Tongue (tissue), 2 donors: ENCODE measurements around the gene CBX8. TPM values are rescaled to one million over a fixed set of nuclear protein-coding genes. Genes with fewer than 3 reads are reported as not detected.
"Not testable (repeated sequence)": the region's sequence is repeated elsewhere in the genome, so short reads cannot be mapped to it uniquely, and the experiment has no call there.

Experiments used
- DNase-seq: peaks from one replicate; pipeline ENCODE4 v3.0.0-alpha.2; 2015
- total RNA-seq: library from RNA; depleted of rRNA; stranded (reverse); fragments of >200 nt; gene quantifications from one replicate; pipeline ENCODE4 v1.2.3, GENCODE V29; 2014

Gene CBX8
- total RNA-seq, 1 donor from 2014 or later = 6.5 TPM

DNA sequence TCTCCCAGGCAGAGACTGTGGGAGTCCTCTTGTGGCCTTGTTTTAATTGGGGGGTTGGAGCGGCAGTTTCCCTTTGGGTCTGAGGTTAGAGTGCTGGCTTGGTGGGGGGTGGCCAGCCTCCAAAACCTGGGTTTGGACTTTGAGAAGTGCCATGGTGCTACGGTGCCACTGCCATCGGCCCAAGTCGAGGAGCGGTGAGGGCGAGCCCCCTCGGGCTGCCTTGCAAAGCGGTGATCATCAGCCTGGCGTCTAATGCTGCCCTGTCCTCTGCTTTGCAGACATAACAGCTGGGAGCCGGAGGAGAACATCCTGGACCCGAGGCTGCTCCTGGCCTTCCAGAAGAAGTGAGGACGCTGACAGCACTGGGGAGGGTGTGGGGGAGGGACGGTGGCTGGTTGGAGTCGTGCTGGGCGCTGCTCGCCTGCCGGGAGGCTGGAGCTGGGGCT, 17.8 kb downstream of the CBX8 start:
- DNase-seq = no peak

DNA sequence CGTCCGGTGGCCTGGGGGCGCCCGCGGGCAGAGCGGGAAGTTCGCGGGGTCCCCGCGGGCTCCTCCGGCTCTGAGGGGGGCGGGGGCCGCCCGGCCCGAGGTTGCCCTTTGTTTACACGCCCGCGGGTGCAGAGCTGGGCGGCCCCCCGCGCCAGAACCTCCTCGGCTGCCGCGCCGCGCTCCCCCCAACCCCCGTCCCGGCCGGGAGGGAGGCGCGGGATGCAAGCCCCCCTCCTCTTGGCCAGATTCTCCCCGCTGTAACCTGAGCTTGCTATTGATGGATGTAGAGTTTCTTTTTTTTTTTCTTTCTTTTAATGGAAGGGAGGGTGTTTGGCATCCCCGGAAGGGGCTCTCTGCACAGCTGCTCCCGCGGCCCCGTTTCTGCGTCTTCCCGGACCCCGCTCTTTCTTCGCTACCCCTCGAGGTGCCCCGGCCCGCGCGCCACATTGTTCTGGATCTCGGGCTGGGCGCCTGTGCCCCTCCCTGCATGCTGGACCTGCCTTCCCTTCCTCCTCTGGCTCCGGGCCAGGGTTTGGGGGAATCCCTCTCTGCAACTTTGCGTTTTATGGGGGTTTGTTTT, 18.3 kb downstream of the CBX8 start:
- DNase-seq = peak; percentile 65

DNA sequence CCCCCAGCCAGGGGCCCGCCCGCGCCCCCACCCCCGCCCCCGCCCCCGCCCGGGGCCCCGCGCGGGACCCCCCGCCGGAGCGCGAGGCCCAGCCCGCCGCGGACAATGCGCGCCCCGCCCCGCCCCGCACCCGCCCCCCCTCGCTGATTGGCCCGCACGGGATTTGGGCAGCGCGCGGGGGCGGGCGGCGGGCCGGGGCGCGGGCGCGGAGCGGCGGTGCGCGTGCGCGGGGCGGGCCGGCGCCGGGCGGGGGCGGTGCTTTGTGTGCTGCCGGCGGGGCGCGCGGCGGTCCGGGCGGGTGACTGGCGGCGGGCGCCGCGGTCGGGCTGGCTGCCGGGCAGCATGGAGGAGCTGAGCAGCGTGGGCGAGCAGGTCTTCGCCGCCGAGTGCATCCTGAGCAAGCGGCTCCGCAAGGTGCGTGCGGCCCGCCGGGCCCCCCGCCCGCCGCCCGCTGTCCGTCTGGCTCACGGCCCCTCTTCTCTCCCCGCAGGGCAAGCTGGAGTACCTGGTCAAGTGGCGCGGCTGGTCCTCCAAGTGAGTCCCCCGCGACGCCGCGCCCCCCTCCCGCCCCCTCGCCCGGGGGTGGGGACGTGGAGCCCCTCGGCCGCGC, 18.9 kb downstream of the CBX8 start, which contains the start of gene CBX2:
Gene CBX2 (plus strand): TSS at position 255 of the 610 bp plus-strand sequence. CDS start 88 bp downstream, at position 343.
- DNase-seq = peak; percentile 92

DNA sequence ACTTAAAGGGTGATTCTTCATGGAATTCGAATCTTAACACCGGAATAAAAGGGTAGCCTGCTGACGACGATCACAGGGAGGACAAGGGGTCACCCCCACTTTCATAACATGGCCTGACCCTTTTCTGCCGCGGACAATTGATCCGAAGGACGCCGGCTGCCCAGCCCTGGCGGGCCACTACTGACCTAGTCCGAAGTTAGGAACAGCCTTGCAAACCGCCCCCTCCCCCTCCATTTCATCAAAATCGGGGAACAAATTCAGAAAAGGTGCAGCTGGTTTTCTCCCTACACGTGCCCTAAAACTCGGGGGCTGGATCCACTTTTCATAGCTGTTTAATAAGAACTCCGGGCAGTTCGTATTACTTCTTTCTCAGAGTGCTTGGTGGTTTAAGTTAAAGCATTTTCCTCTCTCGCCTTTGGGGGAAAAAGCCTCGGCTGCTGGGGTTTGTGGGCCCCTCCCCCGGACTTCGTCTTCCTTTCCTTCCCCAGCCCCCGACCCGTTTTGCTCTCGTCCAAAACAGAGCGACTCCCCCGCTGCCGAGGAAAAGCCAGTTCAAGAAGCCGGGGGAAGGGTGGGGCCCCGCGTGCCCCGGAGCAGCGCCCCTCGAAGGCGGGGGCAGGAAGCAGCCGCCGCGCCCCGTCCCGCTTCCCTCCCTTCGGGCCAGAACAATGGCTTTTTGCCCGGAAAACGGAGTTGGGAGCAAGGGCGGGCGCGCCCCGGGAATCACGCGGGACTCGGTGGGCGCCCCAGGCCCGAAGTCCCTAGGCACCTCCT, 19.6 kb downstream of the CBX8 start:
- peak; percentile 83 for DNase-seq

DNA sequence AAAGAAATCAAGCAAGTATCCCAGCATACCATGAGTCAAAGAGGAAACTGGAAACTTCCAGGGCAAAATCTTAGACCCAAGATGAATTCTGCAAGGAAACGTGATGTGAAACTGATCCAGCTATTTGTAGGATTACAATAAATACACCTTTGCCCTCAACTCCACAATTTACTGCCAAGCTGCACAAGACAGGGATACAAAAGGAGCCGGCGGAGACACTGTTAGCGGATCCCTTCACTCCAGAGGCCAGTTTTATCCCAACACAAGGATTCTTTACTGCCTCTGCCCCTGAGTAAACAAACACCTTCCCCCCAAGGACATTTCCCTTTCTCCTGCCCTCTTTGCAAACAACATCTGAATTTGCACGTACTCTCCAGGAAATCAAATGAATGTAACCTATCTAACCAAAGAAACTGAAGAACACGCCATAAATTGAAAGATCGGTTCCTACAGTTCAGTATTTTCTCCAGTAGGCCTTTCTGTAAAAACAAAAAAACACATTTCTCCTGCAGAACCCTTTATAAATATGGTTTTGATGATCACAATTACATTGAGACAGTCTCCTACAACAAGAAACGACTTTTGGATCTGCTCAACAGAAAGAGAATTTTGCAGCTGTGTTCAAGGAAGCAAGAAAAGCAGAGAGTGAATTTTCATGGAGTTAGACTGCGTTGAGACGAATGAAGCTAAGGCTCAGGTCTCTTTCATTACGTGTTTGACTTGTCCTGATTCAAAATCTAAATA, 20.3 kb downstream of the CBX8 start:
- peak; percentile 38 for DNase-seq

DNA sequence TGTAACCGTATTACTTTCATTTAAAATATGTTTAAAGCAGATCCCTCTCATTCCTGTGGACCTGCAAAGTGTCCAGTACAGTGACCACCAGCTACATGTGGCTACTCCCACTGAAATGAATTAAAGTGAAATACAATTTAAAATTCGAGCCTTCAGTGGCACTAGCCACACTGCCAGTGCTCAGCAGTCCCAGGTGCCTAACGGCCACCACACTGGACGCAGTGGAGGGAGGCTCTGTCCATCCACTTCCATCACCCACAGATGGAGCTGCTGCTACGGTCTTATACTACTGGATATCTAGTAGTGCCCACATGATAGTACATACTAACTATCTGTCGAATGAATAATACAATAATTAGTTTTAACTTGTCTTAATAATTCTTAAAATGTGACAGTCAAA, 21.2 kb downstream of the CBX8 start:
- DNase-seq = no peak

DNA sequence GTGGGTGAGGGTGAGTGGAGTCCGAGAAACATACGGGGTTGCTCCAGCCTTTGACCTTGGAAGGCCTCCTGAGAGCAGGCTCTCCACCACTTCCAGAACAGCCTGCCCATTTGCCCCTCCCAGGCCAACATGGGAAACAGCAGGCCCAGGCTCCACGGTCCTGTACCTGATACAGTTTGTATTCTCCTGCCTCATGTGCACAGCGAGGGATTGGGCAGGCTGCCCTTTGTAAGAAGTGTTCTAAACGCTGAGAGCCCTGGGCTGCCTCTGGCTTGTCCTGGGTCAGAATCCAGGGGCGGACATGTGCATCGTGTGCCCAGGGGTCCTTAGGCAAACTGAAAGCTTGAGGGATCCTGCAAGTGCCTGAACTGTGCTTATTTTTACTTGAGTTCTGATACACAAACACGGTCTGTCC, 22.3 kb downstream of the CBX8 start:
- no peak for DNase-seq

DNA sequence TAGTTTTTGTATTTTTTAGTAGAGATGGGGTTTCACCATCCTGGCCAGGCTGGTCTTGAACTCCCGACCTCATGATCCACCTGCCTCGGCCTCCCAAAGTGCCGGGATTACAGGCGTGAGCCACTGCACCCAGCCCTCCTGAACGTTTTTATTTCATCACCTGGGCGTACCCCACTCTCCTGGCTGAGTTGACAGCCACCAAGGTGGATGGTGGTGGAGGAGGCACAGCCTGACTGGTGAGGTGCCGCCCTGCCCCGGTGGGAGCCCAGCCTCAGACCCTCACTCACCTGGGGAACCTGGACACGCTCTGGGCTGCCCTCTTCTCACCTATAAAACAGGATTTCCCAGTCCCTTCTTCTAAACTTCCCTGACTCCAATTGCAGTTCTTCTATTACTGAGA, 24.2 kb downstream of the CBX8 start:
- not testable (repeated sequence) for DNase-seq

DNA sequence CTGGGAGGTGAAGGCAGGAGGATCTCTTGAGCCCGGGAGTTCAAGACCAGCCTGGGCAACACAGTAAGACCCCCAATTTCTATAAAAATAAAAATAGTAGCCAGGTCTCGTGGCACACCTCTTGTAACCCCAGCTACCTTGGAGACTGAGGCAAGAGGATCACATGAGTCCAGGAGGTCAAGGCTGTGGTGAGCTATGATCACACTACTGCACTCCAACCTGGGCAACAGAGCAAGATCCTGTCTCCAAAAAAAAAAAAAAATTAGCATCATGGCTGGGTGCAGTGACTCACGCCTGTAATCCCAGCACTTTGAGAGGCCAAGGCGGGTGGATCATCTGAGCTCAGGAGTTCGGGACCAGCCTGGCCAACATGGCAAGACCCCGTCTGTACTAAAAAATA, 25.6 kb downstream of the CBX8 start:
- no peak for DNase-seq

DNA sequence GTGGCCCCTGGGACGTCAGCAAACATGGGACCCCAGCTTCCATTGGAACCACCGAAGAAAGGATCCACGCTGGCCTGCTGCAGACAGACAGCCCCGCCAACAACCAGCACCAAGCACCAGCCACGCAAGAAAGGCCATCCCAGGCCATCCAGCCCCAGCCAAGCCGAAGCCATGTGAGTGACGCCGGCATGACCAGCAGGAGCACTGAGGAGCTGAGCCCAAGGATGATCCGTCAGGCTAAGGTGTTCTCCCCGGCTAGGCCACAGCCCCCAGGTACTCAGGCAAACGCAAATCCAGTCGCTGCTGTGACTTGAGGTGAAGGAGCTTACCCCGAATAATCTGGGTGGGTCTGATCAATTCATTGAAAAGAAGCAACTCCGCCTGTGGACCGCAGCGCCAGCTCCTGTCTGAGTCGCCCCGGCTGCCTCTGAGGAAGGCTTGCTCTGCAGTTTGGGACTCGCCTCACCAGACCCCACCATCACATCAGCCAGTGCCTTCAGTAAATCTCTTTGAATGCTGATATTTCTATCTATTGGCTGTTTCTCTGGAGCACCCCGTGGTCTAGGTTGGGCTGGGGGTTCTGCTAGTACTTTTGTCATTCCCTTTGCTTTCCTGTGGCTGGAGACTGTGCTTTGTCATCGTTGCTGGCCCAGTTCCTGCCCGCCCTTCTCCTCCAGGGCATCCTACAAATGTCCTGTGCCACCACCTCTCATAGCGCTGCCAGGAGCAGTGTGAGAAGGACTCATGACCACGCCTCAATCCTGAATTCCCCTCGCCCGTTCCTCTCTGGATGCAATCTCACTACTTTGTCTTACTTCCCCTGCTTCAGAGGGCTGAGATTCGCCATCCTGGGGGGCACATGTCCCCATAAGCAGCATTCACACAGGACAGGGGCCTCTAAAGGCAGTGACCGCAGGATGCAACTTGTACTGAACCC, 27.0 kb downstream of the CBX8 start:
- DNase-seq = no peak

DNA sequence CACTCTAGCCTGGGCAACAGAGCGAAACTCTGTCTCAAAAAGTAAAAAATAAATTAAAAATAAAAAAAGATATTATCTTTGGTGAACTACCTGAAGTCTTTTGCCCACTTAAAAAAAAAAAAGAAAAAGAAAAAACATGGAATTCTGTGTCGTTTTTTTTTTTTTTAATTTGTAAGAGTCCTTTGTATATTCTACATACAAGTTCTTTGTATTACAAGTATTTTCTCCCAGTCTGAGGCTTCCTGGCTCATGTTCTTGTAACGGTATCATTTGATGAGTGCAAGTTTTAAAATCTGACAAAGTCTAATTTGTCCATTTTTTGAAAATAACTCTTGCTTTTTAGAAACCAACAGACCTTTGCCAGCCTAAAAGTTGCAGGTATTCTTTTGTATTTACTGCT, 31.2 kb downstream of the CBX8 start:
- DNase-seq = no peak

DNA sequence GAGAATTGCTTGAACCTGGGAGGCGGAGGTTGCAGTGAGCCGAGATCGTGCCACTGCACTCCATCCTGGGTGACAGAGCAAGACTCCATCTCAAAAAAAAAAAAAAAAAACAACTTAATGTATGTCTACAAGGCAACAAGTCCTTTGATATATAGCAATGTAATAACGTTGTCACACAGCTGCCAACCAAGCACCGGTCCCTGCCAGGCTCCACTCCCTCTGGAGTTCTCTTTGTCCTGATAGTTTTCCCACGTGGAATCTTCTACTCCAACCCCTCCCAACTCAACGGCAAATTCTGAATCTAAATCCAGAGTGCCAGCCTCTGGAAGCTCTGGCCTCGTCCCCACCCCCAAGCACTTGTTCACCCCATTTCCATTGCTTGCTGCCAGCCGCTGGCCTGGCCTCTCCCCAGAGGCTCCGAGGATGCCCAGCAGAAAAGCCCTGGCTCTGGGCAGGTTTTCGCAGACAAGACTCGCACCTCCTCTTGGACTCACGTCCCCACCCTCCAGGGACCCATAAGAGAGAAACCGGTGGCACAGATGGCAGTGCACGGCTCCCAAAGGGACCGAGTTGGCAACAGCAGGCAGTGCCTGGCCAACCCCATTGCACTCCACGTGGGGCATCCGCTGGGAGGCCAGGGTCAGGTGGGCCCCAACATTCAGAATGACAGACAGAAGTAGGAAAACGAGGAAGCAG, 34.8 kb downstream of the CBX8 start:
- no peak for DNase-seq

DNA sequence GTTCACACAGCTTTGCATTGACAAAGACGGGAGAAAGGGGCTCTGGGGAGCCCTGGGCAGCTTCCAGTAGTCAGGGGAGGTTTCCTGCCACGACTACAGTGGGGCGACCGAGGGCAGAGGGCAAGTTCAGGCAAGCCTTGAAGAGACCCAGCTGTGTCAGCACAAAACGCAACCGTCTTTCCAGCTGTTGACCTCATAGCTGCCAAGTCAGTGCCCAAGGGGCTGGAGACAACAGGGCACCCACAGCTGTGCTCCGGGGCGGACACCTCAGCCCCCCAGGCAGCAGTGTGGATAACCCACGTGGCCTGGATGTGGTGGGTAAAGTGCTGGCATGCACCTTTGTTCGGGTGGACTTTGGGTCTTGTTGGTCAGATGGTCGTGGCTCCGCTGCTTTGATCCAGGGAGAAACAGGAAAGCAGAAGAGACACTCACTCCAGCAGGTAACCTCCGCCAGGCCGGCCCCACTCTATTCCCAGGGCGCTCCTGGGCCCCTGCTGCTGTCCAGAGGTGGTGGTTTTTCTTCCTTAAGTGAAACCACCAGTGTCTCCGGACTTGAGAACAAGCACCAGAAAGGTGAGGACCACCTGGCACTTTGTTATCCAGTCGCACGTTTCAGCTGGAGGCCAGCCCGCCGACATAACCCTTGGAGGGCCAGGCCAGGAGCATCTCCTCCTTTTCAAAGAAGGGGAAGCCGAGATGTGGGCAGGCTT, 36.5 kb downstream of the CBX8 start:
- DNase-seq = no peak

DNA sequence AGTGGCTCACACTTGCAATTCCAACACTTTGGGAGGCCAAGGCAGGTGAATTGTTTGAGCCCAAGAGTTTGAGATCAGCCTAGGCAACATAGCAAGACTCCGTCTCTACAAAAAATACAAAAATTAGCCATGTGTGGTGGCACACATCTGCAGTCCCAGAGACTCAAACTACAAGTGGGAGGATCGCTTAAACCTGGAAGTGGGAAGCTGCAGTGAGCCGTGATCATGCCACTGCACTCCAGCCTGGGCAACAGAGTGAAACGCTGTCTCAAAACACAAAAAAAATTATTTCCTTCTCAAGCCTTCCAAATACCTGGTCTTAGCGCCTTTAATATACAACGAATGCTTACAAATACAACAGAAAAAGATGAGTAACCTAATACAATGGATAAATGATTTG, 38.6 kb downstream of the CBX8 start:
- no peak for DNase-seq

DNA sequence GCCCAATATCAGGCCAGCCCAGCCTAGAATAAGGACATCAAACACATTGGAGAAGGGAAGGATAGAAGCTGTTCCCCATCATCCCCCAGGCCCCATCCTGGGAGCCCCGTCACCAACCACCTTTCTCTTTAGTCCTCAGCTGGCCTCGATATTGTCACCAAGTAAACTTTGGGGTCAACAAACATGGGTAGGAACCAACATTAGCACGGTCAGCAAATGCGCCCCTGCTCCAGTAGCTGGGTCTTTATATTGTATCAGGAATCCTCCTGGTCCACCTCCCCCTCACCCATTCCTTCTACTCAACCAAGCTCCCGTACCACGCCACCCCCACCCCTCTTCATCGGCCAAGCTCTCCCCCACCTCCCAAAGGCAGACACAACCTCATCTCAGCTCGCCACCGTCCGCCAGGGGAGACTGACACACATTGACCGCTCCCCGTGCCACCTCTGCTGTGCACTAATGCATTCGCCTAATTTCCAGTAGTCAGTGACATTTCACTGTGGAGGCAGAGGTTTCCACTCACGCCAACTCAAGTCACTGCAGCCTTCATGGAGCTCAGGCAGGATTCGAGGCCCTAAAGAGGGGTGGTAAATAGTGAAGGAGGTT, 39.6 kb downstream of the CBX8 start:
- no peak for DNase-seq

DNA sequence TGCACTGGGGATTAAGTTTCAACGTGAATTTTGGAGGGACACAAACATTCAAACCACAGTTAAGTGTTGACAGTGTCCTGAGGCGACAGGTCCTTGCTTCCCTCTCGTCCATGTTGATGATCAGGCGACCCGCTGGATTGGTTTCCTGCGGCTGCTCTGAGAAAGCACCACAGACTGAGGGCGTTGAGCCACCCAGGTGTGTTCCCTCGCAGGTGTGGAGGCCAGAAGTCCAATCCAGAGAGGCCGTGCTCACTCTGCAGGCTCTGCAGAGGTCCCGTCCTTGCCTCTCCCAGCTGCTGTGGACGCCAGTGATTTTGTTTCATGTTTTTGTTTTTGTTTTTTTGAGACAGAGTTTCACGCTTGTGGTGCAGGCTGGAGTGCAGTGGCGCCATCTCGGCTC, 41.3 kb downstream of the CBX8 start:
- DNase-seq = no peak

DNA sequence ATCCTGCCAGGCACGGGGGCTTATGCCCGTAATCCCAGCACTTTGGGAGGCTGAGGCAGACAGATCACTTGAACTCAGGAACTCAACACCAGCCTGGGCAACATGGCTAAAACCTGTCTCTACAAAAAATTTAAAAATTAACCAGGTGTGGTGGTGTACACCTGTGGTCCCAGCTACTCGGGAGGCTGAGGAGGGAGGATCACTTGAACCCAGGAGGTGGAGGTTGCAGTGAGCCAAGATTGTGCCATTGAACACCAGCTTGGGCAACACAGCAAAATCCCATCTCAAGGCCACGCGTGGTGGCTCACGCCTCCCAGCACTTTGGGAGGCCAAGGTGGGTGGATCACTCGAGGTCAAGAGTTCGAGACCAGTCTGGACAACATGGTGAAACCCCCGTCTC, 42.0 kb downstream of the CBX8 start:
- not testable (repeated sequence) for DNase-seq

DNA sequence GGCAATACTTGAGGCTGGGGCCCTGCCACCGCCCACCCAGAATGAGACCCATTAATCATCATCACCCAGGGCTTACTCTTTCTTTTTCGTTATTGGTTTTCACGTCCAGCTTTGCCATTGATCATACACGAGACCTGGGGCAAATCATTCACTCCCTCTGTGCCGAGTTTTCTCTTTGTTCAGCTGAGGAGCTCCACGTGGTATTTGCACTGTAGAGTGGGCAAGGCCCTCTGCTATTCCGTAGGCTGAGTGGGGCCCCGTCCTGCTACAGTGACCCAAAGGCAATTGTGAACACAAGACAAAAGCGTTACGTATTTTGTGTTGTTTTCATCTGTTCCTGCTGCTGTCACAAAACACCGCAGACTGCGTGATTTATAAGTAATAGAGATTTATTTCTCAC, 42.5 kb downstream of the CBX8 start:
- DNase-seq = no peak

DNA sequence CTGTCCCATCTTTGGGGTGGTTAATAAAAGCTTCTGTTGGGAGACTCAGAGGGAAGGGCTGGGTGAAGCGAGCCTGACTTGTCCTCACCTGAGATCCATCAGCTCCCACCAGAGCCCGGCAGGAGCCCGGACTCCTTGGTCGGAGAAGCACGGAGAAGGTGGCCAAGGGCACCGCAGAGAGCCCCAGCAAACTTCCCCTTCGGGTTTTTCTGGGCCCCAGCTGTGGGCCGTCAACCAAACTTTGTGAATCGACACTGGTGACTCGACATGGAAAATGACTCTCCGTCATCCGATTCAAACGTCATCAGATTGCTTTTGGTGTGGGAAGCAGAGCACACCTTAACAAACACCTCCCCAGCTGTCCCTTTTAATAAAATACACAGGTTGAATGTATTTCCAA, 44.7 kb downstream of the CBX8 start:
- DNase-seq = no peak
